AG04450 (cell line): ENCODE data around the gene CACNA1C. TPM values are rescaled to one million over a fixed set of nuclear protein-coding genes. Genes with fewer than 3 reads are reported as not detected.

Source experiments
- CTCF ChIA-PET: fragments of 300-600, 350-600 bp; formaldehyde crosslinking; extraction: SDS; loops from one replicate; lab custom pipeline; 2022; ENCODE audit warnings: antibody characterized with exemption, inconsistent platforms; lab: Charles Lee
- POLR2A ChIA-PET: fragments of 350-600 bp; formaldehyde crosslinking; extraction: SDS; loops from one replicate; lab custom pipeline; 2021; ENCODE audit warnings: antibody characterized with exemption, inconsistent platforms; lab: Yijun Ruan, JAX
- DNase-seq: peaks from one replicate; pipeline ENCODE4 v3.0.0-alpha.2; 2011; ENCODE audit warnings: low read depth, low spot score
- H3K27ac ChIP-seq: one replicate; pipeline ENCODE4 v1.5.1; 2012; ENCODE audit warnings: low read depth, low read length, control low read depth
- H3K27me3 ChIP-seq: one replicate; pipeline ENCODE4 v1.6.0; 2012; ENCODE audit warnings: low read length; ENCODE audit not compliant: control insufficient read depth, insufficient read depth
- H3K4me3 ChIP-seq: 2 replicates; pipeline ENCODE4 v1.5.1; 2011; ENCODE audit warnings: mild to moderate bottlenecking, low read depth, low read length, control low read depth
- H3K9me3 ChIP-seq: 2 replicates; pipeline ENCODE4 v1.5.1; 2012; ENCODE audit warnings: low read length; ENCODE audit not compliant: control insufficient read depth, insufficient read depth
- CTCF ChIP-seq: IDR thresholded peaks from 2 replicates; pipeline ENCODE4 v1.5.1; 2011; ENCODE audit warnings: low read depth, low read length, control low read depth, inconsistent platforms
- polyA plus RNA-seq: library from polyadenylated mRNA; depleted of rRNA; stranded (reverse); fragments of >200 nt; gene quantifications from 2 replicates; pipeline ENCODE4 v1.2.3, GENCODE V29; 2011

The CACNA1C gene
- polyA plus RNA-seq, 1 experiment: 5.9 TPM

- CTCF ChIA-PET: no interaction called here
- TF ChIP-seq CTCF: no peak
- Histone ChIP-seq H3K27me3 (no peaks in the 10 kb centered on the region), H3K4me3 (no peak overlapping the region), H3K27ac (peak overlapping the region; percentile 90), H3K9me3 (peaks cover 3% of the 10 kb centered on the region)
- DNase-seq: no peak
- POLR2A ChIA-PET: interaction anchor here (1.1 kb wide), 1 partner anchor 8 kb away, joined by 3 read pairs; no protein-coding TSS in a partner anchor
Measured at GRCh38 chr12:2256453-2256852, 203.7 kb downstream of the CACNA1C start.

GRCh38 chr12:2256915-2257314 is 204.1 kb downstream of the CACNA1C start:
- ChIA-PET POLR2A (no interaction called here), CTCF (no interaction called here)
- no peak for TF ChIP-seq CTCF
- Histone ChIP-seq H3K9me3 (peaks cover 3% of the 10 kb centered on the region), H3K4me3 (no peak overlapping the region), H3K27me3 (no peaks in the 10 kb centered on the region), H3K27ac (peak overlapping the region; percentile 90)
- no peak for DNase-seq

- Histone ChIP-seq H3K27me3 (no peaks in the 10 kb centered on the region), H3K9me3 (peaks cover 3% of the 10 kb centered on the region), H3K27ac (no peak overlapping the region), H3K4me3 (no peak overlapping the region)
- no peak for TF ChIP-seq CTCF
- DNase-seq: no peak
- POLR2A ChIA-PET: no interaction called here
- CTCF ChIA-PET: no interaction called here
Measured at GRCh38 chr12:2258025-2258424, 205.2 kb downstream of the CACNA1C start.

- Histone ChIP-seq H3K4me3 (no peak overlapping the region), H3K9me3 (peaks cover 3% of the 10 kb centered on the region), H3K27ac (no peak overlapping the region), H3K27me3 (no peaks in the 10 kb centered on the region)
- DNase-seq: no peak
- POLR2A ChIA-PET: interaction anchor here (1.3 kb wide), 1 partner anchor 15 kb away, joined by 3 read pairs; no protein-coding TSS in a partner anchor
- CTCF ChIA-PET: interaction anchor here (1.2 to 1.9 kb wide), 2 partner anchors 14 to 203 kb away, joined by 3 to 9 read pairs; no protein-coding TSS in a partner anchor
- TF ChIP-seq CTCF: no peak
Measured at GRCh38 chr12:2259369-2259768, 206.6 kb downstream of the CACNA1C start.

GRCh38 chr12:2260441-2260840 is 207.7 kb downstream of the CACNA1C start:
- POLR2A ChIA-PET: no interaction called here
- Histone ChIP-seq H3K9me3 (peaks cover 3% of the 10 kb centered on the region), H3K27ac (no peak overlapping the region), H3K27me3 (no peaks in the 10 kb centered on the region), H3K4me3 (no peak overlapping the region)
- TF ChIP-seq CTCF: no peak
- DNase-seq: no peak
- CTCF ChIA-PET: interaction anchor here (1.9 kb wide), 1 partner anchor 204 kb away, joined by 9 read pairs; no protein-coding TSS in a partner anchor
